AG10803 (cell line): Measurements from ENCODE around the gene APC.

Experiments used
- DNase-seq: peaks from one replicate; pipeline ENCODE4 v3.0.0; 2010; ENCODE audit warnings: low read depth
- H3K4me3 ChIP-seq: 2 replicates; pipeline ENCODE4 v1.5.1; 2011; ENCODE audit warnings: mild to moderate bottlenecking, low read length, control low read depth
- TF ChIP-seq, protein P1 (sequence below): conservative IDR thresholded peaks from 2 replicates; pipeline ENCODE4 v1.5.1; 2011; ENCODE audit warnings: mild to moderate bottlenecking, low read length, control low read depth, inconsistent platforms

APC gene

DNA sequence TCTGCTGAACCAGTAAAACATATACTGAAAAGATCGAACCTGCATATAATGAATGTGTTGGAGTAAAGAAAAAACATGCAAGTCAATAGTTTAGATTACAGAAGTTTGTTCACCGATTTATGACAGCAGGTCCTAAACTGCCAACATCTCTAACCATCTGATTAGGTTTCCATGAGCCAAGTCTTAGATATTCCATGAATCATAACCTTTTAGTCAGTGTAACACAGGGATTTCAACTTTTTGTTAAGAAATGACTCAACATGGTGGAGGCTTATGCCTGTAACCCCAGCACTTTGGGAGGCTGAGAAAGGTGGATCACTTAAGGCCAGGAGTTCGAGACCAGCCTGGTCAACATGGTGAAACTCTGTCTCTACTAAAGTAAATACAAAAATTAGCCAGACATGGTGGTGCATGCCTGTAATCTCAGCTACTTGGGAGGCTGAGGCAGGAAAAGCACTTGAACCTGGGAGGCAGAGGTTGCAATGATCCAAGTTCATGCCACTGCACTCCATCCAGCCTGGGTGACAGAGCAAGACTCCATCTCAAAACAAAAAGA is 38.7 kb downstream of the APC start:
- TF ChIP-seq, protein P1, sequence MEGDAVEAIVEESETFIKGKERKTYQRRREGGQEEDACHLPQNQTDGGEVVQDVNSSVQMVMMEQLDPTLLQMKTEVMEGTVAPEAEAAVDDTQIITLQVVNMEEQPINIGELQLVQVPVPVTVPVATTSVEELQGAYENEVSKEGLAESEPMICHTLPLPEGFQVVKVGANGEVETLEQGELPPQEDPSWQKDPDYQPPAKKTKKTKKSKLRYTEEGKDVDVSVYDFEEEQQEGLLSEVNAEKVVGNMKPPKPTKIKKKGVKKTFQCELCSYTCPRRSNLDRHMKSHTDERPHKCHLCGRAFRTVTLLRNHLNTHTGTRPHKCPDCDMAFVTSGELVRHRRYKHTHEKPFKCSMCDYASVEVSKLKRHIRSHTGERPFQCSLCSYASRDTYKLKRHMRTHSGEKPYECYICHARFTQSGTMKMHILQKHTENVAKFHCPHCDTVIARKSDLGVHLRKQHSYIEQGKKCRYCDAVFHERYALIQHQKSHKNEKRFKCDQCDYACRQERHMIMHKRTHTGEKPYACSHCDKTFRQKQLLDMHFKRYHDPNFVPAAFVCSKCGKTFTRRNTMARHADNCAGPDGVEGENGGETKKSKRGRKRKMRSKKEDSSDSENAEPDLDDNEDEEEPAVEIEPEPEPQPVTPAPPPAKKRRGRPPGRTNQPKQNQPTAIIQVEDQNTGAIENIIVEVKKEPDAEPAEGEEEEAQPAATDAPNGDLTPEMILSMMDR, result no peak

DNA sequence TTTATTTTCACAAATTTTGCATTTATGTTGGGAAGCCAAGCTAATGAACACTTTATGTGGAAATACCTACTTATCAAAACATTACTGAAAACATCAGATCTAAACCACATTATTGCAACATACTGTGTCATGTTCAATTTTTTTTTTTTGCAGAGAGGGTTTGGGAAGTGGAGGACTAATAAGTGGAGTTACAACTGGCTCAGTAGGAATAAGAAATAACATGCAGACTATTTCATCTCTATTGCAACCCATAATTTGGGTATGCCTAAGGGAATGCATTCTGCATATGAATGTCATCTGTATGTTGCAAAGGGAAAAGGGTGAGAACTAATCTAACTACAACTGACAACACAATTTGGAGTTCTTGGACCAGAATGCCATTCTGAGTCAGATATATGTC is 41.8 kb downstream of the APC start:
- no peak overlapping the region for H3K4me3 ChIP-seq
- DNase-seq, result peak; percentile 88
- TF ChIP-seq, protein P1, result no peak

More for the DNA sequence above, 38.7 kb downstream of the APC start:
- H3K4me3 ChIP-seq, result no peak overlapping the region
- DNase-seq, result peak; percentile 75

DNA sequence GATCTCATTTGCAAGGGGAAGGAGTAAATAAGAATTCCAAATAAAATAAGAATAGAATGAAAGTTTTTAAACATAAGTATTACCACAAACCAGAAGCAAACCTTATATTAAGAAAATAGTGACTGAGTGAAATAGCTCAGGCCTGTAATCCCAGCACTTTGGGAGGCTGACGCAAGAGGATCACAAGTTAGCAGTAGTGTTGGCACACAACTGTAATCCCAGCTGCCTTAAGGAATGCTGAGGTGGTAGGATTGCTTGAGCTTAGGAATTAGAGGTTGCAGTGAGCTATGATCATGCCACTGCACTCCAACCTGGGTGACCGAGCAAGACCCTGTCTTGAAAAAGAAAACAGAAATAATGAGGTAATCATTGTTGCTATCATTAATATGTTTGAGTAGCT is 47.0 kb downstream of the APC start:
- TF ChIP-seq, protein P1, result no peak
- no peak overlapping the region for H3K4me3 ChIP-seq
- DNase-seq, result peak; percentile 70

DNA sequence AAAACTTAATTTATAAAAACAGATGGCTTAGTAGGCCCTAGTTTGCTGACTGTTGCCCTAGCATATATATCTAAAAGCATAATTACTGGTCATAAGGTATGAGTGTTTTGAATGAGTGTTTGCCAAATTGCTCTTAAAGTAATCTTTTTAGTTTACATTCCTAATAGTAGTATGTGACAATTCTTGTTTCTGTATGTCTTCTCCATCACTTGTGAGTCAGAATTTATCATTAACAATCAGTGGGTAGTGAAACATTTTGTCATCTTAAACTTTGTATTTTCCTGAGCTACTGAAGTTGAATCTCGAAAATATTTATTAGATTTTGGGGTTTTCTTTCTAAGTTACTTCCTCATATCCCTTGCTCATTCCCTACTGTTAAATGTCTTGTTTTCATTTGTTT is 49.6 kb downstream of the APC start:
- no peak overlapping the region for H3K4me3 ChIP-seq
- DNase-seq, result no peak
- TF ChIP-seq, protein P1, result no peak

DNA sequence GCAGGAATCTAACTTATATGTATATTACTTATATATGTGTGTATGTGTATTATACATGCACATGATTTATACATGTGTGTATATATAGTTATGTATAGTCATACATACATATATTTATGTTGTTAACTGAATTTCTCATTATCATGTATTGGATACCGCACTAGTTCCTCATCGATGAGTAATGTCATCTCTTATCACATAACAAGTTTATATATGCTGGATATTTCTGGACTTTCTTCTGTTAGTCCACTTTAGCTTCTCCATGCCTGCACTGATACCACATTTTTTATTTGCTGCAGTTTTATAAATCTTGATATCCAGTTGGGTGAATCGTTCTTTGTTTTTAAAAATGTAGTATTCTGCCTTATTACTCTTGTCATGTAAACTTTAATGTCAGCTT is 50.2 kb downstream of the APC start:
- H3K4me3 ChIP-seq, result no peak overlapping the region
- TF ChIP-seq, protein P1, result no peak
- DNase-seq, result no peak

DNA sequence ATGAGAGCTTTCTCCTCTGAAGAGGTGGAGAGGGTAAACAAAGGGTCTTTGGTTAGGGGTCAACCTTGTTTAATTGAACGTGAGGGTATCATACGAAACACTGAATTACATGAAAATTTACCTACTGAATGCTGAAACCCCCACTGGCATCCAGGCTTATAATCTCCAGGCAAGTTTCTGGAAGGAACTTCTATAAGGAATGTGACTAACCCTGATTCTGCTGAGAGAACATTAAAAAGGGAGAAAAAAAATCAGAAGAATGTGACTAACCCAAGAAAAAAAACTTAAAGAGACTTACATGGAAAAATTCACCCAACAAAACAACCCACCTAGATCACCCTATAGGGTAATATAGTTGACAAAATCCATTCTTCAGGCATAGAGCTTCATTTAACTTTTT is 55.5 kb downstream of the APC start:
- H3K4me3 ChIP-seq, result no peak overlapping the region
- TF ChIP-seq, protein P1, result no peak
- peak; percentile 11 for DNase-seq

DNA sequence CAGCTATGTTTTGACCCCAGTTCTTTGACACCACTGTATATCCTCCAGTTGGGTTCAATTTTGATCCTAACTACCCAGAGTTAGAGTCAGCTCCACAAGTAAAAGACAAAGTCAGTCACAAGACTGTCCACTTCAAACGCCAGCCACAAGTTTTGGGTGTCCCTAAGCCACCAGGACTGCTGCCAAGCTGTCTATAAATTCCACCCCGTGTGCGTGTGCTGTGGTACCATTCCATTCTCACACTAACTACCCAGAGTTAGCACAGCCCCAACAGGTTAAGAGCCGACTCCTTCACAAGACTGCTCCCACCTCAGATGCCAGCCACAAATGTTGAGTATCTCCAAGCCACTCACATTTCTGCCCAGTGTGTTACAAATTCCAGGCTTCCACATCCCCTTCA is 56.7 kb downstream of the APC start:
- no peak for DNase-seq
- TF ChIP-seq, protein P1, result no peak
- no peak overlapping the region for H3K4me3 ChIP-seq
